ENCODE measurements around the gene FAM174B.

GRCh38 chr15:92608866-92609700, 46.5 kb downstream of the FAM174B start:
- TF ChIP-seq POLR2A (IDR thresholded peaks at IDR 0.05) (no peak), CTCF (IDR thresholded peaks at IDR 0.05) (no peak)

Data from stomach (tissue), 4 donors.